Liver (tissue), 9 donors: ENCODE data around the gene HIVEP3. TPM values are rescaled to one million over a fixed set of nuclear protein-coding genes. Genes with fewer than 3 reads are reported as not detected.

Experiments used
- DNase-seq: peaks from one replicate; pipeline ENCODE4 v3.0.0-alpha.2; 2017; ENCODE audit warnings: low spot score
- H3K27ac ChIP-seq, 2 donors: one replicate each; pipeline ENCODE4 v1.7.0; 2013; ENCODE audit warnings: inconsistent platforms in 2 of 2, low read length in 2 of 2, control low read depth in 1 of 2, low read depth in 1 of 2, mild to moderate bottlenecking in 1 of 2
- H3K27me3 ChIP-seq, 4 donors: one replicate each; pipeline versions ENCODE4 v1.6.1 to v1.7.0; 2013; ENCODE audit warnings: low read length in 3 of 4, inconsistent platforms in 1 of 4, mild to moderate bottlenecking in 1 of 4, moderate library complexity in 1 of 4; ENCODE audit not compliant: control insufficient read depth in 4 of 4, insufficient read depth in 4 of 4
- H3K36me3 ChIP-seq, 4 donors: one replicate each; pipeline versions ENCODE4 v1.6.1 to v1.7.0; 2013; ENCODE audit warnings: low read length in 3 of 4, mild to moderate bottlenecking in 3 of 4, low read depth in 1 of 4, moderate library complexity in 1 of 4; ENCODE audit not compliant: control insufficient read depth in 4 of 4, insufficient read depth in 3 of 4
- H3K4me1 ChIP-seq, 4 donors: one replicate each; pipeline versions ENCODE4 v1.6.1 to v1.7.0; 2013; ENCODE audit warnings: low read length in 3 of 4, mild to moderate bottlenecking in 3 of 4, moderate library complexity in 1 of 4; ENCODE audit not compliant: control insufficient read depth in 4 of 4, insufficient read depth in 4 of 4
- H3K4me3 ChIP-seq, 3 donors: one replicate each; pipeline versions ENCODE4 v1.6.1 to v1.7.0; 2013; ENCODE audit warnings: low read length in 3 of 3, control low read depth in 1 of 3, low read depth in 1 of 3, mild to moderate bottlenecking in 1 of 3
- H3K9ac ChIP-seq, 2 donors: one replicate each; pipeline ENCODE4 v1.7.0; 2013; ENCODE audit warnings: low read length in 2 of 2, mild to moderate bottlenecking in 2 of 2, moderate library complexity in 2 of 2, control low read depth in 1 of 2, low read depth in 1 of 2
- H3K9me3 ChIP-seq, 4 donors: one replicate each; pipeline versions ENCODE4 v1.6.1 to v1.7.0; 2013; ENCODE audit warnings: low read length in 3 of 4; ENCODE audit not compliant: control insufficient read depth in 4 of 4
- EGR1 ChIP-seq, 2 donors: IDR thresholded peaks; 2 replicates each; pipeline ENCODE4 v1.6.1; 2016 to 2018; ENCODE audit warnings: antibody characterized with exemption in 2 of 2, low read depth in 2 of 2
- FOXA1 ChIP-seq: IDR thresholded peaks from 2 replicates; pipeline ENCODE4 v1.6.1; 2016; ENCODE audit warnings: antibody characterized with exemption
- FOXA2 ChIP-seq: IDR thresholded peaks from 2 replicates; pipeline ENCODE4 v1.6.1; 2016; ENCODE audit warnings: antibody characterized with exemption
- GABPA ChIP-seq, 2 donors: IDR thresholded peaks in 1 of 2; conservative IDR thresholded peaks in 1 of 2; 2 replicates each; pipeline ENCODE4 v1.6.1; 2016; ENCODE audit warnings: antibody characterized with exemption in 2 of 2, mild to moderate bottlenecking in 1 of 2, moderate library complexity in 1 of 2
- HNF4A ChIP-seq, 2 donors: conservative IDR thresholded peaks; 2 replicates each; pipeline ENCODE4 v1.6.1; 2016; ENCODE audit warnings: antibody characterized with exemption in 2 of 2, mild to moderate bottlenecking in 2 of 2
- HNF4G ChIP-seq: IDR thresholded peaks from 2 replicates; pipeline ENCODE4 v1.6.1; 2016; ENCODE audit warnings: antibody characterized with exemption
- JUND ChIP-seq, 2 donors: IDR thresholded peaks; 2 replicates each; pipeline ENCODE4 v1.6.1; 2016; ENCODE audit warnings: antibody characterized with exemption in 2 of 2
- NR2F2 ChIP-seq: IDR thresholded peaks from 2 replicates; pipeline ENCODE4 v1.6.1; 2016; ENCODE audit warnings: antibody characterized with exemption
- RAD21 ChIP-seq, 2 donors: IDR thresholded peaks; 2 replicates each; pipeline ENCODE4 v1.6.1; 2016; ENCODE audit warnings: antibody characterized with exemption in 2 of 2, mild to moderate bottlenecking in 2 of 2
- REST ChIP-seq: IDR thresholded peaks from 2 replicates; pipeline ENCODE4 v1.6.1; 2016; ENCODE audit warnings: antibody characterized with exemption, mild to moderate bottlenecking
- RXRA ChIP-seq, 2 donors: IDR thresholded peaks; 2 replicates each; pipeline ENCODE4 v1.6.1; 2017 to 2018; ENCODE audit warnings: antibody characterized with exemption in 2 of 2, mild to moderate bottlenecking in 1 of 2
- SP1 ChIP-seq: IDR thresholded peaks from 2 replicates; pipeline ENCODE4 v1.6.1; 2018; ENCODE audit warnings: antibody characterized with exemption, mild to moderate bottlenecking
- TAF1 ChIP-seq: conservative IDR thresholded peaks from 2 replicates; pipeline ENCODE4 v1.6.1; 2016; ENCODE audit warnings: antibody characterized with exemption, mild to moderate bottlenecking
- YY1 ChIP-seq: IDR thresholded peaks from 2 replicates; pipeline ENCODE4 v1.6.1; 2016; ENCODE audit warnings: antibody characterized with exemption, mild to moderate bottlenecking
- ZBTB33 ChIP-seq: IDR thresholded peaks from 2 replicates; pipeline ENCODE4 v1.6.1; 2016; ENCODE audit warnings: antibody characterized with exemption
- WGBS: extraction: QIAGEN DNeasy Blood & Tissue Kit; methylation state at CpG from one replicate; pipeline ENCODE4 v1.1.7; 2013; 5-methylcytosine and 5-hydroxymethylcytosine counted together
- polyA plus RNA-seq, 2 donors: library from polyadenylated mRNA; stranded (reverse) in 1 of 2; unstranded in 1 of 2; fragments of 200-250 nt in 1 of 2; fragments of >200 nt in 1 of 2; fragmentation: Nextera tagmentation in 1 of 2; extraction: Ambion mirVana in 1 of 2; gene quantifications; one replicate each; pipeline versions ENCODE4 v1.2.1 to v1.2.3, GENCODE V29; 2013 to 2015
- total RNA-seq, 2 donors: library from RNA; depleted of rRNA; stranded (reverse); fragments of >200 nt; gene quantifications; one replicate each; pipeline ENCODE4 v1.2.3, GENCODE V29; 2014
- TF ChIP-seq, protein P1 (sequence below): fragments of 150-350 bp; IDR thresholded peaks from 2 replicates; pipeline ENCODE4 v1.5.1; 2017; ENCODE audit warnings: improper control_type of control experiment, low read depth, low read length; ENCODE audit not compliant: missing input control
- TF ChIP-seq, protein P2 (sequence below): IDR thresholded peaks from 2 replicates; pipeline ENCODE4 v1.6.1; 2016; ENCODE audit warnings: antibody characterized with exemption
- TF ChIP-seq, protein P3 (sequence below): IDR thresholded peaks from 2 replicates; pipeline ENCODE4 v1.6.1; 2016; ENCODE audit warnings: antibody characterized with exemption
- donor health status: healthy.
- donor health status: healthy.
- donor health status: healthy.
- donor health status: healthy.
- donor health status: healthy.

Gene HIVEP3
- total and polyA plus RNA-seq, 4 donors, result 0.93 to 1.6 (median 1.4) TPM

DNA sequence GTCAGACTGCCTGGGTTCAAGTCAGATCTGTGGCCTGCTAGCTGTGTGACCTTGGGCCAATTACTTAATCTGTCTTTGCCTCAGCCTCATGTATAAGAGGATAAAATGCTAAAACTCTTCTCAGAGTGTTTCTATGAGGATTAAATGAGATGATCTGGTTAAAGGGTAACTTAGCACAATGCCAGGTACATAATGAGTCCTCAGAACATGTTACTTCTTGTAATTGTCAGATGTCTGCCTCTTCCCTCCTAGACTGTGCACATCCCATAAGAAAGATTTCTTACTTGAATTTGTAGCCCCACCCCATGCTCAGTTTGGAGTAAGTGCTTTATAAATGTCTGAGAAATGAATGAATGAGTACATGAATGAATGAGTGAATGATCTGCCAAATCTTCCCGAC is 34.6 kb upstream of the HIVEP3 start:
- TF ChIP-seq JUND (IDR thresholded peaks at IDR 0.05), result no peak
- TF ChIP-seq NR2F2, result no peak
- no peak for TF ChIP-seq ZBTB33
- TF ChIP-seq HNF4A (conservative IDR thresholded peaks at IDR 0.05), result no peak
- no peak for TF ChIP-seq FOXA1
- no peak for TF ChIP-seq REST
- TF ChIP-seq YY1, result no peak
- no peak for TF ChIP-seq GABPA (IDR thresholded peaks at IDR 0.05 in 1 of 2, conservative IDR thresholded peaks at IDR 0.05 in 1 of 2)
- no peak for TF ChIP-seq HNF4G
- no peak for TF ChIP-seq FOXA2
- no peak for TF ChIP-seq SP1
- no peak for TF ChIP-seq RXRA (IDR thresholded peaks at IDR 0.05)
- TF ChIP-seq RAD21 (IDR thresholded peaks at IDR 0.05), result no peak
- TF ChIP-seq, protein P1, sequence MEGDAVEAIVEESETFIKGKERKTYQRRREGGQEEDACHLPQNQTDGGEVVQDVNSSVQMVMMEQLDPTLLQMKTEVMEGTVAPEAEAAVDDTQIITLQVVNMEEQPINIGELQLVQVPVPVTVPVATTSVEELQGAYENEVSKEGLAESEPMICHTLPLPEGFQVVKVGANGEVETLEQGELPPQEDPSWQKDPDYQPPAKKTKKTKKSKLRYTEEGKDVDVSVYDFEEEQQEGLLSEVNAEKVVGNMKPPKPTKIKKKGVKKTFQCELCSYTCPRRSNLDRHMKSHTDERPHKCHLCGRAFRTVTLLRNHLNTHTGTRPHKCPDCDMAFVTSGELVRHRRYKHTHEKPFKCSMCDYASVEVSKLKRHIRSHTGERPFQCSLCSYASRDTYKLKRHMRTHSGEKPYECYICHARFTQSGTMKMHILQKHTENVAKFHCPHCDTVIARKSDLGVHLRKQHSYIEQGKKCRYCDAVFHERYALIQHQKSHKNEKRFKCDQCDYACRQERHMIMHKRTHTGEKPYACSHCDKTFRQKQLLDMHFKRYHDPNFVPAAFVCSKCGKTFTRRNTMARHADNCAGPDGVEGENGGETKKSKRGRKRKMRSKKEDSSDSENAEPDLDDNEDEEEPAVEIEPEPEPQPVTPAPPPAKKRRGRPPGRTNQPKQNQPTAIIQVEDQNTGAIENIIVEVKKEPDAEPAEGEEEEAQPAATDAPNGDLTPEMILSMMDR, result no peak
- no peak for TF ChIP-seq EGR1 (IDR thresholded peaks at IDR 0.05; ENCODE audit: low read depth in 2 of 2)
- Histone ChIP-seq H3K4me3 (no peak overlapping the region), H3K27me3 (no peaks in the 10 kb centered on the region), H3K27ac (no peak overlapping the region), H3K9ac (no peak overlapping the region), H3K36me3 (no peaks in the 10 kb centered on the region), H3K9me3 (no peaks in the 10 kb centered on the region), H3K4me1 (peaks cover 0 to 3% (median 0%) of the 10 kb centered on the region in 4 donors)
- DNase-seq, result no peak
- 89% methylated on average over 1 of the region's 1 CpG for WGBS

- Histone ChIP-seq H3K27ac (no peak overlapping the region), H3K4me1 (peaks cover 0 to 3% (median 0%) of the 10 kb centered on the region in 4 donors), H3K9ac (no peak overlapping the region), H3K36me3 (no peaks in the 10 kb centered on the region), H3K27me3 (no peaks in the 10 kb centered on the region), H3K9me3 (no peaks in the 10 kb centered on the region), H3K4me3 (no peak overlapping the region)
- 96% methylated on average over 2 of the region's 2 CpGs for WGBS
- DNase-seq, result no peak
- TF ChIP-seq RAD21 (IDR thresholded peaks at IDR 0.05) (no peak), SP1 (no peak), YY1 (no peak), HNF4A (conservative IDR thresholded peaks at IDR 0.05) (no peak), JUND (IDR thresholded peaks at IDR 0.05) (no peak), NR2F2 (no peak), FOXA1 (no peak), HNF4G (no peak), FOXA2 (no peak), TAF1 (no peak), ZBTB33 (no peak), GABPA (IDR thresholded peaks at IDR 0.05 in 1 of 2, conservative IDR thresholded peaks at IDR 0.05 in 1 of 2) (no peak), EGR1 (IDR thresholded peaks at IDR 0.05; ENCODE audit: low read depth in 2 of 2) (no peak)
- TF ChIP-seq, protein P2, sequence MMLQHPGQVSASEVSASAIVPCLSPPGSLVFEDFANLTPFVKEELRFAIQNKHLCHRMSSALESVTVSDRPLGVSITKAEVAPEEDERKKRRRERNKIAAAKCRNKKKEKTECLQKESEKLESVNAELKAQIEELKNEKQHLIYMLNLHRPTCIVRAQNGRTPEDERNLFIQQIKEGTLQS, result no peak
- TF ChIP-seq, protein P1, result no peak
- TF ChIP-seq, protein P3, sequence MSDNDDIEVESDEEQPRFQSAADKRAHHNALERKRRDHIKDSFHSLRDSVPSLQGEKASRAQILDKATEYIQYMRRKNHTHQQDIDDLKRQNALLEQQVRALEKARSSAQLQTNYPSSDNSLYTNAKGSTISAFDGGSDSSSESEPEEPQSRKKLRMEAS, result no peak
Measured at GRCh38 chr1:41952208-41952607, 33.5 kb upstream of the HIVEP3 start.
